Measurements from ENCODE around the gene CEP57L1. TPM values are rescaled to one million over a fixed set of nuclear protein-coding genes. Genes with fewer than 3 reads are reported as not detected.

CEP57L1 gene
- total RNA-seq, result 10 to 100 TPM; 12.1 to 31.6 (median 26.0) TPM

- peak within 1 kb of the TSS; percentile 65 to 90 (median 78) for H3K4me3 ChIP-seq
- H3K27ac ChIP-seq, result peak within 1 kb of the TSS; percentile 89 to 92
- WGBS, 10 experiments, result 0 to 3% (median 0%) methylated on average over 3 to 17 of the region's 49 CpGs; no CpG with 5 or more reads in 3 of the 10 experiments
- peaks cover 0 to 12% of the 10 kb centered on the region in 2 donors for H3K4me1 ChIP-seq (replicated peaks in 1 of 2)
- ATAC-seq (replicated peaks in 6 of 8), result peak; percentile 56 to 86 (median 74)
- in situ Hi-C loops (cut with MboI; ENCODE audit: low pct_unique_long_range_greater_than_20kb in 2 of 9, low sequenced_read_pairs in 9 of 9, unreplicated experiment in 9 of 9), result loop anchor here in 2 of 9 experiments (25.0 kb wide), 2 partner anchors 258 to 558 kb away; partner anchors contain the start of gene ARMC2 (in 1 of the 2)
Observed at GRCh38 chr6:109095036-109095834, at the start of gene CEP57L1. CEP57L1 (plus strand) TSS chr6:109095507; CDS start chr6:109145222, 49,715 bp downstream.

DNA sequence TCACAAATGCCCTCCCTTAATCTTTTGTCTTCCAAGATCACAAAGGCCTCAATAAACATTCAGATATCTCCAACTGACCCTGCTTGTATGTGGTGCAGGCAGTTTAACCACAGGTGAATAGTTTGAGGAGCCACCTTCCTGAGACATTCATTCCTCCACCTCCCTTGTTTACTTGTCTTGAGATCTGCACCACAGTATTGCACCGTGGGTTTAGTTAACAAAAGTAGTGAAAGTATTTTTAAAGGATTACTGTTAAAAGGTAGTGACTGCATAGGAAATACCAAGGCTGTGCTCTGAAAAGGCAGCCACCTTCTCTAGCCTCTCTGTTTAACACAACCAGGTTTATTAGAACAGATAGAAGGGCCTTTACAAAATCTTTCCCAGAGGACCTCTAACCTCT, 47.1 kb upstream of the CEP57L1 start:
- ATAC-seq (replicated peaks in 6 of 8), result no peak
- H3K27ac ChIP-seq, result no peak overlapping the region
- H3K4me1 ChIP-seq (replicated peaks in 1 of 2), result peaks cover 0 to 8% of the 10 kb centered on the region in 2 donors
- H3K4me3 ChIP-seq, result no peak overlapping the region
- in situ Hi-C loops (cut with MboI; ENCODE audit: low pct_unique_long_range_greater_than_20kb in 2 of 9, low sequenced_read_pairs in 9 of 9, unreplicated experiment in 9 of 9), result no loop called here
- 44 to 100% (median 86%) methylated on average over 1 of the region's 1 CpG; no CpG with 5 or more reads in 3 of the 10 experiments for WGBS, 10 experiments

GRCh38 chr6:109048670-109049415, 46.5 kb upstream of the CEP57L1 start:
- no peak overlapping the region for H3K27ac ChIP-seq
- peaks cover 4 to 15% of the 10 kb centered on the region in 2 donors for H3K4me1 ChIP-seq (replicated peaks in 1 of 2)
- 82 to 100% (median 91%) methylated on average over 1 to 3 of the region's 3 CpGs for WGBS, 10 experiments
- no peak overlapping the region for H3K4me3 ChIP-seq
- no peak for ATAC-seq (replicated peaks in 6 of 8)
- in situ Hi-C loops (cut with MboI; ENCODE audit: low pct_unique_long_range_greater_than_20kb in 2 of 9, low sequenced_read_pairs in 9 of 9, unreplicated experiment in 9 of 9), result no loop called here

GRCh38 chr6:109050012-109050411, 45.3 kb upstream of the CEP57L1 start:
- 71 to 100% (median 95%) methylated on average over 1 to 2 of the region's 2 CpGs; no CpG with 5 or more reads in 3 of the 10 experiments for WGBS, 10 experiments
- H3K4me3 ChIP-seq, result no peak overlapping the region
- H3K27ac ChIP-seq, result no peak overlapping the region
- in situ Hi-C loops (cut with MboI; ENCODE audit: low pct_unique_long_range_greater_than_20kb in 2 of 9, low sequenced_read_pairs in 9 of 9, unreplicated experiment in 9 of 9), result loop anchor here in 5 of 9 experiments (25.0 kb wide), 2 partner anchors 138 to 513 kb away; no protein-coding TSS in a partner anchor
- ATAC-seq (replicated peaks in 6 of 8), result peak in 1 of 8 experiments; percentile 11
- H3K4me1 ChIP-seq (replicated peaks in 1 of 2), result peaks cover 4 to 15% of the 10 kb centered on the region in 2 donors

DNA sequence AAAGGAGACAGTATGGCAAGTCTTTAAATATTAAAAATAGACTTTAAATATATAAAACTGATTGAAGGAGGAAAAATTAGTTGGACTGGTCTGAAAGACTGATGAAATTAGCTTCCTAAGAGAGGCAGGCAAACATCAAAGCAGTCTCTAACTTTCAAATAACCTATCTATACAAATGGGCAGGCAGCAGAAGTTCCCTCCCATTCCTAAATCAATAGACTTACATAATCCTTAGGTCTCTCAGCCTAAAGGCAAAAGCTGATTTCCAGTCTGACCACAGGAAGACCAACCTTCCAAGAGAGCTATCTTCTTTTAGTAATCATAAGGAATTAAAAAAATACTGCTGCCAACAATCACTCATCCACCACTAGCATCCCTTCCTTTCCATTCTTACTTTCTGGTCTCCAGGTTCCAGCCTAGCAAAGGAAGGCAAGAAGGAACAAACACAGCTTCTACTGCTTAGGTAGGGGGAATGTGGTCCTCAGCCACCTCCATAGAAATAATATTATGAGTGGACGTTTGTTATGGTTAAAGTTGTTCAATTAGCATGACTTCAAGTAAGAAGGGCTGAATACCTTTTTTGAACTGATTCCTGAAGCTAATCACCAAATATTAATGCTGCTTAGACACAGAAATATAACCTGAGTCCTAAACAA, 44.7 kb upstream of the CEP57L1 start:
- no peak for ATAC-seq (replicated peaks in 6 of 8)
- Histone ChIP-seq H3K4me3 (no peak overlapping the region), H3K4me1 (replicated peaks in 1 of 2) (peaks cover 4 to 15% of the 10 kb centered on the region in 2 donors), H3K27ac (no peak overlapping the region)
- in situ Hi-C loops (cut with MboI; ENCODE audit: low pct_unique_long_range_greater_than_20kb in 2 of 9, low sequenced_read_pairs in 9 of 9, unreplicated experiment in 9 of 9), result loop anchor here in 5 of 9 experiments (25.0 kb wide), 2 partner anchors 138 to 513 kb away; no protein-coding TSS in a partner anchor
- 0 to 100% (median 67%) methylated on average over 1 of the region's 1 CpG; no CpG with 5 or more reads in 3 of the 10 experiments for WGBS, 10 experiments

DNA sequence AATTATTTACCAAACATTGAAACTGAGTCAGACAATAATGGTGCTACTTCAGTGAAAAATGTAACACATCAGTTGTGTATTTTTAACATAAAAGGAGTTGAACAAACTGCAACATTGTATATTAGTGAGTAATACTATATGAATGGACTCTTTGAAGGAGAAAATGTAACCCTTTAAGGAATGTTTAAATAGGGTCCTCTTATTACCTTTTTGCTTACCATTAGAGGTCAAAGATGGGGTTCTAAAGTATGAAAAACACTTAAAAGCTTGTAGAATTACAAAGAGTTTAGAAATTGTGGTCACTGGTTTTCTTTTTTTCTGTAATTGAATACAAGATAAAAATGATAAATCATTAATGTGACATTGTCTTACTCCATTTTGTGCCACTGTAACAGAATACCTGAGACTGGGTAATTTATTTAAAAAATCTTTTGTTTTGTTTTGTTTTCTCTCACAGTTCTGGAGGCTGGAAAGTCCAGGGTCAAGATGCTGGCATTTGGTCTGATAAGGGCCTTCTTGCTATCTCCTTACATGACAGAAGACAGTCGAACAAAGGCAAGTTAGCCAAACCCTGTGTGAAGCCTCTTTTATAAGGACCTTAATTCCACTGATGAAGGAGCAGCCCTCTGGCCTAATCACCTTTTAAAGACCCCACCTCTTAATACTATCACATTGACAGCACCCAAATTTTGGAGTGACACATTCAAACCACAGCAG, 43.8 kb upstream of the CEP57L1 start:
- 75 to 100% (median 91%) methylated on average over 1 of the region's 1 CpG; no CpG with 5 or more reads in 3 of the 10 experiments for WGBS, 10 experiments
- Histone ChIP-seq H3K4me3 (no peak overlapping the region), H3K27ac (no peak overlapping the region), H3K4me1 (replicated peaks in 1 of 2) (peaks cover 4 to 15% of the 10 kb centered on the region in 2 donors)
- no peak for ATAC-seq (replicated peaks in 6 of 8)
- in situ Hi-C loops (cut with MboI; ENCODE audit: low pct_unique_long_range_greater_than_20kb in 2 of 9, low sequenced_read_pairs in 9 of 9, unreplicated experiment in 9 of 9), result loop anchor here in 5 of 9 experiments (25.0 kb wide), 2 partner anchors 139 to 514 kb away; no protein-coding TSS in a partner anchor

DNA sequence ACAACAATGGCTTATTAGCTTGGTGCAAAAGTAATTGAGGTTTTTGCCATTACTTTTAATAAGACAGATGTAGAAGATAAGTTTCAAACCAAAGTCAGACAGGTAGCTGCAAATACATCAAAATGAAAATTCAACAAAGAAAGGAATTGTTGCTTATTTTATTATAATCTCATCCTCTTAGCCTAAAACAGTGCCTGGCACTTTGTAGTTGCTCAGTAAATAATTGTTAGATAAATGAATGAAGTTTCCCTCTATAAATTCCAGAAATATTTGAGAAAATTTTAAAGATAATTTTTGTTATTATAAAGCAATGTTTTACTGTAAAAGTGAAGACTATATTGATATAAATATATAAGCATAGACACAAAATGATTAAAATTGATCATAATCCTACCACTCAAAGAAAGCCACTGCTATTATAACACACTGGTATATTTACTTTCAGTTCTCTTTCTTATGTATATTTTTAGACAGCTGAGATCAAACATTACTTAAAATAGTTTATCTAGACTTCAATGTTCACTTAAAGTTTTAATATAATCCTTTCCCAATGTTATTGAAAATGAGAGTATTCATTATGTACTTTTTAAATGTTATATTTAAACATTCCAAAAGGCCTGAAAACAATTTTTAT, 43.2 kb upstream of the CEP57L1 start:
- H3K27ac ChIP-seq, result no peak overlapping the region
- in situ Hi-C loops (cut with MboI; ENCODE audit: low pct_unique_long_range_greater_than_20kb in 2 of 9, low sequenced_read_pairs in 9 of 9, unreplicated experiment in 9 of 9), result loop anchor here in 5 of 9 experiments (25.0 kb wide), 2 partner anchors 140 to 515 kb away; no protein-coding TSS in a partner anchor
- H3K4me3 ChIP-seq, result no peak overlapping the region
- no peak for ATAC-seq (replicated peaks in 6 of 8)
- peaks cover 4 to 15% of the 10 kb centered on the region in 2 donors for H3K4me1 ChIP-seq (replicated peaks in 1 of 2)

DNA sequence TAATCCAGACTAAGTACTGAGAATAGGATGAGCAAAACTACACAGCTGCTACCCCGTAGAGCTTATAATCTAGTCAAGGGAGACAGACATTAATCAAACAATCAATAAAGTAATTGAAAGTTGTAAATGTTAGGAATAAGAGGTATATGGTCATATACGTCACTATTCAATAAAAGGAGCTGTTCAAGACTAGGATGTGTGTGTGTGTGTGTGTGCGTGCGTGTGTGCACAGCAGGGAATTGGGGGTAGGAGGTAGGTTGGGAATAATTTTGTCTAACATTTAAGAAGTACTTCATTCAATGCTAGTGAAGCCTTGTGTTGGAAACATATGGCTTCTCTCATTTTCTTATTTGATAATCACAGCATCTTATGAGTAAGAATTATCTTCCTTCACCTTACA, 42.5 kb upstream of the CEP57L1 start:
- H3K4me1 ChIP-seq (replicated peaks in 1 of 2), result peaks cover 4 to 15% of the 10 kb centered on the region in 2 donors
- ATAC-seq (replicated peaks in 6 of 8), result no peak
- H3K27ac ChIP-seq, result no peak overlapping the region
- in situ Hi-C loops (cut with MboI; ENCODE audit: low pct_unique_long_range_greater_than_20kb in 2 of 9, low sequenced_read_pairs in 9 of 9, unreplicated experiment in 9 of 9), result loop anchor here in 5 of 9 experiments (25.0 kb wide), 2 partner anchors 141 to 516 kb away; no protein-coding TSS in a partner anchor
- whole genome bisulfite sequencing, 10 experiments, result 38 to 92% (median 83%) methylated on average over 1 to 4 of the region's 4 CpGs; no CpG with 5 or more reads in 1 of the 10 experiments
- no peak overlapping the region for H3K4me3 ChIP-seq

GRCh38 chr6:109053336-109053735, 42.0 kb upstream of the CEP57L1 start:
- peak in 5 of 8 experiments; percentile 63 to 82 (median 70) for ATAC-seq (replicated peaks in 6 of 8)
- in situ Hi-C loops (cut with MboI; ENCODE audit: low pct_unique_long_range_greater_than_20kb in 2 of 9, low sequenced_read_pairs in 9 of 9, unreplicated experiment in 9 of 9), result loop anchor here in 5 of 9 experiments (25.0 kb wide), 2 partner anchors 141 to 516 kb away; no protein-coding TSS in a partner anchor
- 13 to 100% (median 63%) methylated on average over 1 to 2 of the region's 2 CpGs for WGBS, 10 experiments
- Histone ChIP-seq H3K4me1 (replicated peaks in 1 of 2) (peaks cover 4 to 15% of the 10 kb centered on the region in 2 donors), H3K27ac (no peak overlapping the region), H3K4me3 (no peak overlapping the region)

- H3K4me1 ChIP-seq (replicated peaks in 1 of 2), result peaks cover 18 to 28% of the 10 kb centered on the region in 2 donors
- no peak overlapping the region for H3K4me3 ChIP-seq
- no peak for ATAC-seq (replicated peaks in 6 of 8)
- in situ Hi-C loops (cut with MboI; ENCODE audit: low pct_unique_long_range_greater_than_20kb in 2 of 9, low sequenced_read_pairs in 9 of 9, unreplicated experiment in 9 of 9), result loop anchor here in 5 of 9 experiments (25.0 kb wide), 2 partner anchors 144 to 519 kb away; no protein-coding TSS in a partner anchor
- no peak overlapping the region for H3K27ac ChIP-seq
- WGBS, 10 experiments, result 29 to 100% (median 75%) methylated on average over 1 of the region's 1 CpG; no CpG with 5 or more reads in 1 of the 10 experiments
Observed at GRCh38 chr6:109055771-109056235, 39.5 kb upstream of the CEP57L1 start.

DNA sequence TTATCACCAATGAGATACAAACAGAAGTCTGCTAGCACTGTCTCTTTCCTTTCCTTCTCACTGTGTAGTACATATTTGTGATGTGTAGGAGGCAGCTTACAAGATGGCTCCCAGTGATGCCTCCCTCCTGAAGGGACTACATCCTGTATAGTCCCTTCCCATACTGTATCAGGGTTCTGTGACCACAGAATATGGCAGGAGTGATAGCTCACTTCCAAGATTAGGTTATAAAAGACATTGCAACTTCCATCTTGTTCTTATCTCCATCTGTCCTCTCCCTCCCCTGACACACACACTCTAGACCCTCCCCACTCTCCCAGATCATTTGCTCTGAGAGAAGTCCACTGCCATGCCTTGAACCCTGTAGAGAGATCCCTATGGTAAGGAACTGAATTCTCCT, 38.6 kb upstream of the CEP57L1 start:
- ATAC-seq (replicated peaks in 6 of 8), result no peak

More for the DNA sequence above, 38.6 kb upstream of the CEP57L1 start:
- in situ Hi-C loops (cut with MboI; ENCODE audit: low pct_unique_long_range_greater_than_20kb in 2 of 9, low sequenced_read_pairs in 9 of 9, unreplicated experiment in 9 of 9), result loop anchor here in 5 of 9 experiments (25.0 kb wide), 2 partner anchors 144 to 519 kb away; no protein-coding TSS in a partner anchor
- H3K4me1 ChIP-seq (replicated peaks in 1 of 2), result peaks cover 19 to 32% of the 10 kb centered on the region in 2 donors
- no peak overlapping the region for H3K27ac ChIP-seq
- no peak overlapping the region for H3K4me3 ChIP-seq
